GM12872 (cell line): ENCODE measurements around the gene CHD3.

ENCODE experiments used
- CTCF ChIP-seq: IDR thresholded peaks from 3 replicates; pipeline ENCODE4 v1.5.1; 2011; ENCODE audit warnings: low read depth, mild to moderate bottlenecking, low read length, moderate library complexity; ENCODE audit not compliant: insufficient read depth

CHD3 gene

GRCh38 chr17:7846765-7847661 lies 41.6 kb upstream of the CHD3 start:
- no peak for TF ChIP-seq CTCF

GRCh38 chr17:7848131-7848579 lies 40.4 kb upstream of the CHD3 start:
- TF ChIP-seq CTCF, result no peak

- TF ChIP-seq CTCF, result no peak
Measured at GRCh38 chr17:7848739-7849129, 39.9 kb upstream of the CHD3 start.

- no peak for TF ChIP-seq CTCF
Measured at GRCh38 chr17:7849130-7849750, 39.3 kb upstream of the CHD3 start.

- TF ChIP-seq CTCF, result no peak
Measured at GRCh38 chr17:7849751-7850504, 38.7 kb upstream of the CHD3 start.

- no peak for TF ChIP-seq CTCF
Measured at GRCh38 chr17:7850701-7851437, 37.7 kb upstream of the CHD3 start.
